ENCODE measurements around the gene LHX4.

LHX4 gene

DNA sequence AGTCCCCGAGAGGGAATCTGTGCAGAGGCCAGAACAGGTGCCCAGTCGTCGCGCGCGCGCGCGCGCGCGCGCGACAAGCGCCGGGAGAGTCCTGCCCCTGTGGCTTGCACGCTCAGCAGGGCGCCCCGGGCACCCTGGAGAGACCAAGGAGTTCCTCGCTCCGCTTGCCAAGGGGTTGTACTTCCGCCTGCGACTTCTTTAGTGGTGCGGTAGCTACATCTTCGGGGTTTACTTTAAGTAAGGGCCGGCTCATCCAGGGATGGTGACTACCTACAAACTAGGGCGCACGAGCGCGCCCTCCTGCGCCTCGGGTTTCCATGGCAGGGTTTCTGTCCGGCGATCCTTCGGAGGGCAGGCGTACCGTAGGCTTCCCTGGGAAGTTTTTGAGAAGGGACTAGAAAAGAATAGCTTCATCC is 1.4 kb downstream of the LHX4 start:
- no peak overlapping the region for H4K91ac ChIP-seq (ENCODE audit: low read depth, low read length)
- no peak overlapping the region for H3K4ac ChIP-seq (ENCODE audit: low read depth, low read length)
- peak overlapping the region; percentile 91 for H3K4me2 ChIP-seq (ENCODE audit: low read length)
- no peak overlapping the region for H3K14ac ChIP-seq (ENCODE audit: low read length)
- no peak overlapping the region for H2AK5ac ChIP-seq (ENCODE audit: low read length)
- no peak overlapping the region for H2BK120ac ChIP-seq (ENCODE audit: insufficient read depth, low read length, poor library complexity)
- no peaks in the 10 kb centered on the region for H3K79me2 ChIP-seq (ENCODE audit: control insufficient read depth, insufficient read depth, low read length, poor library complexity)
- no CpG with 5 or more reads among the region's 37 CpGs for WGBS (ENCODE audit: extremely low coverage, insufficient coverage, insufficient read length)
- no peak overlapping the region for H3K23ac ChIP-seq (ENCODE audit: low read length)
- peaks cover 14 to 30% of the 10 kb centered on the region in 2 experiments for H3K4me1 ChIP-seq (ENCODE audit: control insufficient read depth in 1 of 2, insufficient read depth in 2 of 2, low read length in 2 of 2)
- no peak overlapping the region for H3K27ac ChIP-seq (ENCODE audit: low read depth, low read length)
- no peak overlapping the region for H4K12ac ChIP-seq (ENCODE audit: low read depth, low read length)
- no peak overlapping the region for H3K9ac ChIP-seq (ENCODE audit: low read length)
- H3K27me3 ChIP-seq (ENCODE audit: insufficient read depth, low read length): peaks cover 79% of the 10 kb centered on the region
- no peak overlapping the region for H4K8ac ChIP-seq (ENCODE audit: low read depth, low read length)
- H2BK5ac ChIP-seq (ENCODE audit: low read depth, low read length, poor library complexity): no peak overlapping the region
- H3K4me3 ChIP-seq (ENCODE audit: low read depth, low read length): no peak overlapping the region
- peaks cover 3% of the 10 kb centered on the region for H3K79me1 ChIP-seq (ENCODE audit: low read length)
- H2BK12ac ChIP-seq (ENCODE audit: low read length): no peak overlapping the region
- H2AFZ ChIP-seq (ENCODE audit: insufficient read depth, low read length, poor library complexity): no peak overlapping the region
- peaks cover 13% of the 10 kb centered on the region for H3K9me3 ChIP-seq (ENCODE audit: insufficient read depth, low read depth, low read length)
- H3K36me3 ChIP-seq (ENCODE audit: control insufficient read depth in 1 of 2, insufficient read depth in 2 of 2, low read length in 2 of 2): no peaks in the 10 kb centered on the region
- peak; percentile 8 to 42 for DNase-seq
- no peak overlapping the region for H3K18ac ChIP-seq (ENCODE audit: low read length)

DNA sequence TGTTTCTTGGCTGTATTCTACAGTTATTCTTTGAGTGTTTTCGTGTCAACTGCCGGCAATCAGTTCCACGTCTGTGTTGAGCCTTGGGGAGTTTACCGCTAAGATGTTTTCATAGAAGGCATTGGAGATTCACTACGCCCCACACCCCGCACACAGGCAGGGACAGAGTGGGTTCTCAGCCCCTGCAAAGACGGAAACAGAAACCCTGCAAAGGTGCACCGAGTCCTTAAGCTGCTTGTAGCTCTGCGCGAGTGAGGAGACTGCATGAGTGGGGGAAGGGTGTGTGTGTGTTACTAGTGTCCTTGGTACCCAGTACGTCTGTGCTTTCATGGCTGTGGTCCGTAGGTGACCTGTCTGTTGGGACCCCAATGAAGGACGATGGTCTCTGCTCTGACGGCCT is 1.9 kb downstream of the LHX4 start:
- Histone ChIP-seq H3K4me3 (ENCODE audit: low read depth, low read length) (no peak overlapping the region), H3K4ac (ENCODE audit: low read depth, low read length) (no peak overlapping the region), H4K91ac (ENCODE audit: low read depth, low read length) (no peak overlapping the region), H3K27ac (ENCODE audit: low read depth, low read length) (no peak overlapping the region), H3K4me1 (ENCODE audit: control insufficient read depth in 1 of 2, insufficient read depth in 2 of 2, low read length in 2 of 2) (peaks cover 14 to 30% of the 10 kb centered on the region in 2 experiments), H3K9me3 (ENCODE audit: insufficient read depth, low read depth, low read length) (peaks cover 13% of the 10 kb centered on the region), H2BK120ac (ENCODE audit: insufficient read depth, low read length, poor library complexity) (no peak overlapping the region), H2BK12ac (ENCODE audit: low read length) (no peak overlapping the region), H2BK5ac (ENCODE audit: low read depth, low read length, poor library complexity) (no peak overlapping the region), H3K36me3 (ENCODE audit: control insufficient read depth in 1 of 2, insufficient read depth in 2 of 2, low read length in 2 of 2) (no peaks in the 10 kb centered on the region), H3K9ac (ENCODE audit: low read length) (no peak overlapping the region), H3K4me2 (ENCODE audit: low read length) (peak overlapping the region; percentile 91), H3K79me2 (ENCODE audit: control insufficient read depth, insufficient read depth, low read length, poor library complexity) (no peaks in the 10 kb centered on the region), H3K14ac (ENCODE audit: low read length) (no peak overlapping the region), H3K23ac (ENCODE audit: low read length) (no peak overlapping the region), H4K12ac (ENCODE audit: low read depth, low read length) (no peak overlapping the region), H2AFZ (ENCODE audit: insufficient read depth, low read length, poor library complexity) (no peak overlapping the region), H2AK5ac (ENCODE audit: low read length) (no peak overlapping the region), H3K79me1 (ENCODE audit: low read length) (peaks cover 3% of the 10 kb centered on the region), H4K8ac (ENCODE audit: low read depth, low read length) (no peak overlapping the region), H3K18ac (ENCODE audit: low read length) (no peak overlapping the region), H3K27me3 (ENCODE audit: insufficient read depth, low read length) (peaks cover 81% of the 10 kb centered on the region)
- DNase-seq: no peak
- no CpG with 5 or more reads among the region's 14 CpGs for WGBS (ENCODE audit: extremely low coverage, insufficient coverage, insufficient read length)

DNA sequence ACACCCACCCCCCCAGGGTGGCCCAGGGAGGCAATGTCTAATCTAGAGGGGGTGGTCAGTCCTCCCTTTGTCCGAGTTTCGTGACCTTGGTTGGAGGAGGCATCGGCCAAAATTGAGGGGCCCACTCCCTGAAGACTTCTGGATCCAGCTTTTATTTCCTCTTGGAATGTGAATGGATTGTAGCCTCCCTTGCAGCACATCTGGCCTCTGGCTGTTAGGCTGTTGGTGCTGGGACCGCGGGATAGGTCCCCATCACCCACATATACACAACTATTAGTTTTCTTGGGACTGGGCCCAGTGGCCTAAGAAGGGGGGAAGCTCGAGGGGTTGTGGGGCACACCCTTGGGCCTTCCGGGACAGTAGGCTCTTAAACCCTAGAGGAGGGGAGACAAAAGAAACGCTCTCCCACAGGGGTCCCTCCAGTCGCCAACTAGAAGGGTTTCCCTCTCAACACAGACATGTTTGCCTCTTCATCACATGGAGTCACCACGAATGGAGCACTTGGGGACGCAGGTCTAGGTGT is 2.5 kb downstream of the LHX4 start:
- no peak overlapping the region for H3K4ac ChIP-seq (ENCODE audit: low read depth, low read length)
- no peak overlapping the region for H2AK5ac ChIP-seq (ENCODE audit: low read length)
- H3K23ac ChIP-seq (ENCODE audit: low read length): no peak overlapping the region
- H3K9me3 ChIP-seq (ENCODE audit: insufficient read depth, low read depth, low read length): peaks cover 13% of the 10 kb centered on the region
- H3K9ac ChIP-seq (ENCODE audit: low read length): no peak overlapping the region
- H3K14ac ChIP-seq (ENCODE audit: low read length): no peak overlapping the region
- no peak overlapping the region for H3K4me2 ChIP-seq (ENCODE audit: low read length)
- H3K79me1 ChIP-seq (ENCODE audit: low read length): peaks cover 3% of the 10 kb centered on the region
- H3K36me3 ChIP-seq (ENCODE audit: control insufficient read depth in 1 of 2, insufficient read depth in 2 of 2, low read length in 2 of 2): no peaks in the 10 kb centered on the region
- H2BK5ac ChIP-seq (ENCODE audit: low read depth, low read length, poor library complexity): no peak overlapping the region
- peaks cover 87% of the 10 kb centered on the region for H3K27me3 ChIP-seq (ENCODE audit: insufficient read depth, low read length)
- H3K4me3 ChIP-seq (ENCODE audit: low read depth, low read length): no peak overlapping the region
- DNase-seq: no peak
- no peaks in the 10 kb centered on the region for H3K79me2 ChIP-seq (ENCODE audit: control insufficient read depth, insufficient read depth, low read length, poor library complexity)
- H3K18ac ChIP-seq (ENCODE audit: low read length): no peak overlapping the region
- WGBS (ENCODE audit: extremely low coverage, insufficient coverage, insufficient read length): no CpG with 5 or more reads among the region's 11 CpGs
- H4K12ac ChIP-seq (ENCODE audit: low read depth, low read length): no peak overlapping the region
- no peak overlapping the region for H4K8ac ChIP-seq (ENCODE audit: low read depth, low read length)
- H3K4me1 ChIP-seq (ENCODE audit: control insufficient read depth in 1 of 2, insufficient read depth in 2 of 2, low read length in 2 of 2): peaks cover 14 to 30% of the 10 kb centered on the region in 2 experiments
- no peak overlapping the region for H2BK12ac ChIP-seq (ENCODE audit: low read length)
- no peak overlapping the region for H2AFZ ChIP-seq (ENCODE audit: insufficient read depth, low read length, poor library complexity)
- no peak overlapping the region for H4K91ac ChIP-seq (ENCODE audit: low read depth, low read length)
- H2BK120ac ChIP-seq (ENCODE audit: insufficient read depth, low read length, poor library complexity): no peak overlapping the region
- H3K27ac ChIP-seq (ENCODE audit: low read depth, low read length): no peak overlapping the region

DNA sequence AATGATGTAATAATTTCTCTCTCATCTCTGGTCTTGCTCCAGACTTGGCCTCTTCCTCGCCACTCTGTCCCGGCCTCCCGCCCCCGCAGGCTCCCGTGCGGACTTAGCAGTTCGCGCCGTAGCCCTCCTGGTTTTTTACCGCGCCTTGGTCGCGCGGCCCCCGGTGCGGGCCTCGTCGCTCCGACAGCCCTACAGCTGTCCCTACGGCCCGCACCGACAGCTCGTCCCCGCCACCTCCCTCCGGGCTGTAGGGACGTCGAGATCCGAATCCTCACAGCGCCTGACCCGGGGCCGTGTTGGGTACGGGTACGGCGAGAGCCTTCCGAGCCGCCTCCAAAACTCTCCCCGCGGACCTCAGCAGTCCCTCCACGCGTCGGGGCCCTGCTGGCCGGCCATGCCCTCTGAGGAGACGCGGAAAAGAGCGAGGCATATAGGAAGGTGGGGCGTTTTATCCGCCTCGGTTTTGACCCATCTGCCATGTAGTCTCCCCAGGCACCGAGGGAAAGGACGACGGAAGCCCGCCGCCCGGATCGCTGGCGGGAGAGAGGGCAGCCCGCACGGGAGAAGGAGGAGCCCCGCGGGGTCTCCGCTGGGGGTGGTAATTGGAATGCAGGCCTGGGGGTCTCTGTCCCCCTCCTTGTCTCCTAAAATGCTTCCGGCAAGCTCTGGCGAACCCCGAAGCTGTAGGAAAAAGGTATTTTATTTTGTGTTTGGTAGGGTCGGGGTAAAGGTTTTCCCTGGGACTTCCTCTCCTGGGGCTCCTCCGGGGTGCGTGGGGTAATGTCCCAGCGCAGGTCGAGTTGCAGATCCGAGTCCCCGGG is 3.3 kb downstream of the LHX4 start:
- Histone ChIP-seq H2AFZ (ENCODE audit: insufficient read depth, low read length, poor library complexity) (no peak overlapping the region), H3K23ac (ENCODE audit: low read length) (no peak overlapping the region), H3K79me1 (ENCODE audit: low read length) (peaks cover 3% of the 10 kb centered on the region), H3K27me3 (ENCODE audit: insufficient read depth, low read length) (peaks cover 86% of the 10 kb centered on the region), H3K14ac (ENCODE audit: low read length) (no peak overlapping the region), H2BK120ac (ENCODE audit: insufficient read depth, low read length, poor library complexity) (no peak overlapping the region), H3K4me3 (ENCODE audit: low read depth, low read length) (no peak overlapping the region), H3K36me3 (ENCODE audit: control insufficient read depth in 1 of 2, insufficient read depth in 2 of 2, low read length in 2 of 2) (no peaks in the 10 kb centered on the region), H3K27ac (ENCODE audit: low read depth, low read length) (no peak overlapping the region), H2BK5ac (ENCODE audit: low read depth, low read length, poor library complexity) (no peak overlapping the region), H4K8ac (ENCODE audit: low read depth, low read length) (no peak overlapping the region), H4K91ac (ENCODE audit: low read depth, low read length) (no peak overlapping the region), H2AK5ac (ENCODE audit: low read length) (no peak overlapping the region), H2BK12ac (ENCODE audit: low read length) (no peak overlapping the region), H3K4me2 (ENCODE audit: low read length) (no peak overlapping the region), H3K4ac (ENCODE audit: low read depth, low read length) (no peak overlapping the region), H3K9ac (ENCODE audit: low read length) (no peak overlapping the region), H3K4me1 (ENCODE audit: control insufficient read depth in 1 of 2, insufficient read depth in 2 of 2, low read length in 2 of 2) (peaks cover 14 to 30% of the 10 kb centered on the region in 2 experiments), H3K18ac (ENCODE audit: low read length) (no peak overlapping the region), H3K9me3 (ENCODE audit: insufficient read depth, low read depth, low read length) (peaks cover 13% of the 10 kb centered on the region), H3K79me2 (ENCODE audit: control insufficient read depth, insufficient read depth, low read length, poor library complexity) (no peaks in the 10 kb centered on the region), H4K12ac (ENCODE audit: low read depth, low read length) (no peak overlapping the region)
- DNase-seq: no peak
- no CpG with 5 or more reads among the region's 71 CpGs for WGBS (ENCODE audit: extremely low coverage, insufficient coverage, insufficient read length)
